Effector CD4-positive, alpha-beta T cell (primary cell): ENCODE measurements around the gene SASH1.

Experiments
- DNase-seq: peaks from one replicate; pipeline ENCODE4 v3.0.0-alpha.2; 2020
- total RNA-seq: gene quantifications from one replicate; lab custom pipeline; 2026; lab: John Stamatoyannopoulos, UW

SASH1 gene
- 0.56 reads per million for total RNA-seq

GRCh38 chr6:148342350-148343046 is at the start of gene SASH1:
Gene SASH1, plus strand, starts transcription at chr6:148342838. Its CDS starts 230 bp downstream, at chr6:148343068.
- DNase-seq = no peak

DNA sequence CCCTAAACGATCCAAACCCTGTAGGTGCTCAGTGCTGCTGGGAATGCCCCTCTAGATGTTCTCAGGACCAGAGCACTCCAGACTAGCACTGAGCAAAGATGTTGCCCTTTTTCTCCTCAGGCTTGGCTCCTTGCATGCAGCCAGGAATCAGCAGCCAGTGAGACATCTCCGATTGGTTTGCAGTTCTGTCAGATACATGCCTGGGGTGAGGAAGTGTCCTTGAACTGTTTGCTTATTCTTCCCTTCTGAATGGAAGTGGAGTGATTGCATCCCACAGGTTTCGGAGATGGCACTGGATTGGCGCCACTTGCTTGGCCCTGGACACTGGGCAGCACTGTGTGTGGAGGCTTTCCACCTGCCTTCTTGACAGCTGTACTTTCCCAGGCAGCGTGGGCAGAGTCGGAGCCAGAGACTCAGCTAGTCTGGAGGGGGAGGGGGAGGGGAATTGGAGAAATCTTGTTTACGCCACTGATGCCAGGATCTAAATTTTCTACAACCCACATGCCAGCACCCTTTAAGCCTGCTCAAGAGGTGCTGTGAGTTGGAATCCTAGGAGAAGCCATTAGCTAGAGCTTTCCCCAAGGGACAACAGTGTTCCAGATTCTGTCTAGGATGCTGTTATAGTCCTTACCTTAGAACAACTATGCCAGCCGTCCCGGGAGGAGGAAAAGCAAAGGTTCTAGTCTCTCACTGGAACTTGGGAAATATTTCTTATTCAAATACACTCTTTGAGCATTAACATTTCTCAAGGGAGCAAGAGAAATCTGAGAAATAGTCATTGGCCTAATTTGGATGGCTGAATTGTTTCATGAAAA is 49.2 kb upstream of the SASH1 start:
- DNase-seq = no peak

GRCh38 chr6:148294059-148294458 is 48.6 kb upstream of the SASH1 start:
- DNase-seq = no peak

GRCh38 chr6:148295261-148295887 is 47.3 kb upstream of the SASH1 start:
- no peak for DNase-seq

DNA sequence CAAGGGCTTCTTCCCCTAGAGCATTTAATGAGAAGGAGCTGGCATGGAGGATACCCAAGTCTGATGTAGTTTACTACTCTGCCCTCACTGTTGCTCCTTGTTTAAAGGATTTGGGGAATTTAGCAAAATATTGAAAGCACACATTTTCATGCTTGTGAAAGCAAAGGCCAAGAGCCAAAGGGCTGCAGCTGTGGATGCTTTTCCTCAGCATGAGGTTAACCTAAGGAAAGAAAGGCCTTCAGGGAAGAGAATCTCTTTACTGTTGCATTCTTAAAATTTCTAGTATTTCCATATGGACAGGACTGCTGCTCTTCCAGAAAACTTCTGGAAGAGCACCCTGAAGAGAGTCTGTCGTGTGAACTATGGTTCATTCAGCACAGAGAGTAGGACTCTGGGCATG is 45.9 kb upstream of the SASH1 start:
- no peak for DNase-seq

DNA sequence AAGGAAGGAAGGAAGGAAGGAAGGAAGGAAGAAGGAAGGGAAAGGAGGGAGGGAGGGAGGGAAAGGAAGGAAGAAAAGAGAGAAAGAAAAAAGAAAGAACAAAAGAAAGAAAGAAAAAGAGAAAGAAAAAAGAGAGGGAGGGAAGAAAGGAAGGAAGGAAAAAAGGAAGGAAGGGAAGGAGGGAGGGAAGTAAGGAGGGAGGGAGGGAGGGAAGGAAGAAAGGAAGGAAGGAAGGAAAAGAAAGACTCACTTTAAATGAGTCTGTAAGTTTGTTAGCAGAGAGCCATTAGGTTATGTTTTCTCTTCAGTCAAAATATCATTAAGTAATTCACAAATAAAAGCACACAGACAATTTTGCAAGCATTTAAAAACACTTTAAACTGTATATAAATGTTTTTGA is 44.0 kb upstream of the SASH1 start:
- DNase-seq = no peak

GRCh38 chr6:148303616-148304015 is 39.0 kb upstream of the SASH1 start:
- no peak for DNase-seq

DNA sequence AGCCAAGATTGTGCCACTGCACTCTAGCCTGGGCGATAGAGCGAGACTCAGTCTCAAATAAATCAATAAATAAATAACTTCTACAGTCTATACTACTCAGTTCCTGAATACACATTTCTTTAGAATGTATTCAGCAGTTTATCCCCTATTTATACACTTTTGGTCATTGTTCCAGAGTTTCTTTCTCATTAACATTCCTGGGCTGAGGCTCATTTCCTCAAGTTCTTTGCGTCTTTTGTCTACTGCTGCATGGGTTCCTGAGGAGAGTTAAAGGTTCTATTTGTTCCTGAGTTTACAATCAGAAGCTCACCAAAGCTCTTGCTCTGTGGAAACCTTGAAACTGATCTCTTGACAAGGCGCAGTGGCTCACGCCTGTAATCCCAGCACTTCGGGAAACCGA is 37.7 kb upstream of the SASH1 start:
- no peak for DNase-seq

DNA sequence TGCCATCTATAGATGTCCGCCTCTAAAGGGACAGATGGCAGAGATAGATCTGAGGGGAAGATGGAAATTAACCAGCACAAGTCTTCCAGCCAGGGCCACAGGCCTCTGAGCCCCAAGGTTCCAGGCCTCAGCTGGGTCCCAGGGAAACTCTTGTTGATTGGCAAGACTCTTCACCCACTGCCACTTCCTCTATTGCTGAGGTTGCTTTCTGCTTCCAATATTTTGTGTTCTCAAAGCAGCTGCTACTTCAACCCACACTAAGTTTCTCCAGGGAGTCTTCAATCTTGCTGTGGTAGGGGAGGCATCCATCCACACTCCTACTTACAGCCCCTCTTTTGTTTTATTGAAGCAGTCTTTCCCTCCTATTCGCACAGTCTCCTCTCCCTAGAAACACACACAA is 36.4 kb upstream of the SASH1 start:
- no peak for DNase-seq

DNA sequence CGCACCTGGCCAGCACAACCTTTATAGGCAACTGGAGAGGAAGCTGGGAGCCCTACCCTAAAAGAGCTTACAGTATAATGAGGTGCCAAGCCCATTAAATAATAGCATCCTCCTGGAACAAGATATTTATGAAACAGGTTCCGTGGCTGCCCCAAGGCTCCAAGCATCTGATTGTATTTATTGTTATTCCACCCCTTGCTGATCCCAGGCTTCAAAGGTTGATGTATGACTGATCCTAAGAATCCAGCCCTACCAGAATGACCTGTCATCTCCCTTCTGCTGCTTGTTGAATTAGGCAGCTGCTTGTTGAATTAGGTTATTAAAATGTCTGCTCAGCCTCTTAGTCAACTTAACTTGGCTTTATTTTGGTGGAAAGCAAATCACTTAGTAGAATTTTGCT is 35.2 kb upstream of the SASH1 start:
- no peak for DNase-seq

DNA sequence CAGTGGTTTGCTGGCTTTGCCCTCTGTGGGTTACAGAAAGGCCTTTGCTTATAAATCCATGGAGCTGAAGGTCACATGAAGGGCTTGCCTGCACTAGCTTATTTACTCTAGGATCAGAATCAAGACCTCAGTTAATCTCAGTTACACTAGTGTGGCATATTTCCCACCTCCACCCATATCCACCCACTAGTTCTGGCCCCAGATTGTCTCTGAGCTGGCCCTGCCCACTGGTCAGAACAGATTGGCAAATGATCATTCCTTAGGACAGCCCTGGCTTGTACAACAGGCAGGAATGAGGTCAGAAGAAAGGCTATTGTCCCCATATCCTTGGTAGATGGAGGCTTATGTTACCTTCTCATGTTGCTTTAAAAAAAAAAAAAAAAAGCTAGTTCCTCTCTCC is 33.3 kb upstream of the SASH1 start:
- no peak for DNase-seq

- DNase-seq = no peak
Observed at GRCh38 chr6:148311966-148312669, 30.5 kb upstream of the SASH1 start.

GRCh38 chr6:148313488-148313887 is 29.1 kb upstream of the SASH1 start:
- no peak for DNase-seq

- no peak for DNase-seq
Observed at GRCh38 chr6:148316308-148316707, 26.3 kb upstream of the SASH1 start.

DNA sequence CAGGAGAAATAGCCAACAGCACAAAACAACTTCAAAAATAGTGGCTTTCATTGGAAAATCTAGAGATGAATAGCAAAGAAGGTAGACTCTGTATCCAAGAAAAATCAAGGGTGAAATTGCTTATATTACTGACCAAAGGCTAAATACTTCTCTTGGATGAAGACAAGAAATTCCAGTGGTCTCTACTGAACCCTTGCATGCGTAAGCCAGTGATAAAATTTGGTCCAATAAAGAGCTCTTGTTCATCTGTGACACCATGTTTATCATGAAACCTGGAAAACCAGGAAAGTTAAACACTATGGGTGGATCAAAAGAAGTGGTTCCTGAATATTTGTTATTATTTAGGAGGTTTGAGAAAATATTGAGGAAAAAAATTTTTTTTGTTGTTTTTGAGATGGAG is 25.6 kb upstream of the SASH1 start:
- DNase-seq = no peak

DNA sequence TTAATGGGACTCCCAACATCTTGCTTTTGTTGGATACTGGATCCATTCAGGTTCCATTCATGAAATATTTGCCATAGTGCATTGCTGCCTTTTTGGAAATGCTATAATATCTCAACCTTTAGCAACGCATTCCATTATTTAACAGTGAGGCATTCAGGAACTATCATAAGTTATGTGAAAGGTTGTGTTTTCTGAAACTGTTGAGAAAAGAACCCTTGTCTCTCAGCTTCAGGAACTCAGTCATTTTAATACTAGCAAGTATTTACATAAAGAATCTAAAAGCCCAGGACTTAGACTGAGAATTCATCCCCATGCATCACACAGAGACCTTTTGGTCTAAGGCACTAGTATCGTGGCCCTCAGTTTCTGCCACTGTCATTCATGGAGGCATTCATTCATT is 24.9 kb upstream of the SASH1 start:
- no peak for DNase-seq

DNA sequence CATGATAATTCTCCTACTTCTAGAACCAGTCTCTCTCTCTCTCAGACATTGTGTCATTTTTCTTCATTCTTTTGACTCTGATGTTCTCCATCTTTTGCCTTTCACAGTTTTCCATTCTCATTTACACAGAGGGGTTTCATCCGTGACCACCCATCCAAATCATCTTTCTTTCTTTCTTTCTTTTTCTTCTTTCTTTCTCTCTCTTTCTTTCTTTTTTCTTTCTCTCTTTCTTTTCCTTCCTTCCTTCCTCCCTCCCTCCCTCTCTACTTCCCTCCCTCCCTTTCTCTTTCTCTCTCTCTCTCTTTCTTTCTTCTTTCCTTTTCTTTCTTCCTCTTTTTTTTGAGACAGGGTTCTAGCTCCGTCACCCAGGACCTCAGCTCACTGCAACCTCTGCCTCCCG is 19.9 kb upstream of the SASH1 start:
- no peak for DNase-seq

- no peak for DNase-seq
Observed at GRCh38 chr6:148323344-148323743, 19.3 kb upstream of the SASH1 start.

- DNase-seq = no peak
Observed at GRCh38 chr6:148324297-148324985, 18.2 kb upstream of the SASH1 start.

DNA sequence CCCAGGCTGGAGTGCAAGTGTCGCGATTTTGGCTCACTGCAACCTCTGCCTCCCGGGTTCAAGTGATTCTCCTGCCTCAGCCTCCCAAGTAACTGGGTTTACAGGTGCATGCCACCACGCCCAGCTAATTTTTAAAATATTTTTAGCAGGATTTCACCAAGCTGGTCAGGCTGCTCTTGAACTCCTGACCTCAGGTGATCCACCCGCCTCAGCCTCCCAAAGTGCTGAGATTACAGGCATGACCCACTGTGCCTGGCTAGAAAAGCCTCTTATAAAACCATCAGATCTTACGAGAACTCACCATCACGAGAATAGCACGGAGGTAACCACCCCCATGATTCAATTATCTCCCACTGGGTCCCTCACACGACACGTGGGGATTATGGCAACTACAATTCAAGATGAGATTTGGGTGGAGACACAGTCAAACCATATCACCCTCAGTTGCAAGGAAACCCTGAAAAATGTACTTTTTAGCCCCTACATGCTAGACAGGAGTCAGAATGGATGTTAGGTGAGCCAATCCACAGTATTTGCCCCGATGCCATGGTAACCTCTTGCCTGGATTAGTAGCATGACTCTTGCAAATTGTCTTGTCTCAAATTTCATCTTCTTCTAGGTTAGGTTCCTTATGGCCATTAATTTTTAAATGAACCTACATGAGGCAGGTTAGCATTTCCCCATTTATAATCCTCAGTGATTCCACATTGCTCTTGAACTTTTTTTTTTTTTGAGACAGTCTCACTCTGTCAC is 17.1 kb upstream of the SASH1 start:
- no peak for DNase-seq

DNA sequence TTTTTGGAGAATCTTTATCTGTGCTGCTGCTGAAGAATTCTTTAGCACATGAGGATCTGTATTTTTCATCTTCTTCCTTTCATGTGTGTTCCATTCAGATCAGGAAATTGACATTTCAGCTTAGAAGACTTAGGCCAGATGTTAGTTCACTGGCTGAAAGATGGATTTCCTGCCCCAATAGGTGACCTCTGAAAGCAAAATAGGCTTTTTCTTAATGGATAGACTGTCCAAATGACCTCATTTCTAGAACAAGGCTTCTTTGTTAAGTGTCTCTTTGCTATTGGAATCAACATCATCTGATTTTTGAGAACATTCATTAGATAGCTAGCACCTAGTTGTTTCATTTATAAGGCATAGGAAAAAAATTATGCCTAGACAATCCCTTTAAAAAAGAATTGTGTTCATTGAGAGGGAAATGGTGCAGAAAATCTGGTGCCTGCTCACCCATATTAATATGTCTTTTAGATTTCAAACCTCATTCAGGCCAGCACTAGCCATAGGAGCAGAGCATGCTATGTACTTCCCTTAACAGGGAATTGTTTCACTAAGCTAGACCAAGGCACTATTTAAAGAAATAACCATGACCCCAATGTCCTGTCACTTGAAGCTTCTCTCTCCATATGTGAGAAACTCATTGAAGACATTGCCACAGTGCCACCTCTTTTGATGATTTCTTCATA is 13.6 kb upstream of the SASH1 start:
- no peak for DNase-seq
